ENCODE data around the gene PRR23E.

- TF ChIP-seq YY1 (IDR thresholded peaks at IDR 0.05; ENCODE audit: low read depth) (no peak), USF1 (IDR thresholded peaks at IDR 0.05) (no peak), TAF1 (IDR thresholded peaks at IDR 0.05; ENCODE audit: low read depth) (no peak), EP300 (IDR thresholded peaks at IDR 0.05; ENCODE audit: borderline replicate concordance) (no peak), REST (IDR thresholded peaks at IDR 0.05; ENCODE audit: low read depth) (no peak), RAD21 (IDR thresholded peaks at IDR 0.05; ENCODE audit: low read depth) (no peak), MAX (IDR thresholded peaks at IDR 0.05) (no peak), CREB1 (IDR thresholded peaks at IDR 0.05; ENCODE audit: low read depth) (no peak), CEBPB (IDR thresholded peaks at IDR 0.05) (no peak), TCF12 (IDR thresholded peaks at IDR 0.05; ENCODE audit: low read depth) (no peak)
Observed at GRCh38 chr3:127170814-127171213, 22.1 kb upstream of the PRR23E start.
